ENCODE results near the gene IRAK1.

- TF ChIP-seq CTCF (IDR thresholded peaks at IDR 0.05; ENCODE audit: extremely low read depth in 1 of 2, insufficient read depth in 1 of 2, low read depth in 1 of 2, low read length in 2 of 2): no peak
- TF ChIP-seq POLR2A (IDR thresholded peaks at IDR 0.05; ENCODE audit: low read depth, low read length): no peak
- no peak for TF ChIP-seq POLR2AphosphoS5 (IDR thresholded peaks at IDR 0.05; ENCODE audit: insufficient read depth, low read depth, low read length)
- TF ChIP-seq EZH2 (IDR thresholded peaks at IDR 0.05; ENCODE audit: borderline replicate concordance, low read depth, low read length, severe bottlenecking): no peak
Observed at GRCh38 chrX:154019061-154019621, 561 bp downstream of the IRAK1 start.

Data from endothelial cell of umbilical vein (primary cell).